ENCODE measurements around the gene DENR. TPM values are rescaled to one million over a fixed set of nuclear protein-coding genes. Genes with fewer than 3 reads are reported as not detected.

Gene DENR
- total RNA-seq, 2 experiments from 2014 or later: 29.9 to 31.1 TPM

- Mint-ChIP-seq H3K9me3 (no peaks in the 10 kb centered on the region), H3K4me3 (no peak overlapping the region), H3K36me3 (ENCODE audit: low read depth) (no peaks in the 10 kb centered on the region), H3K4me1 (ENCODE audit: low read depth) (no peaks in the 10 kb centered on the region), H3K27ac (no peak overlapping the region), H3K27me3 (no peaks in the 10 kb centered on the region)
- no peak overlapping the region for H3K4me3 ChIP-seq (ENCODE audit: low read length)
- no peaks in the 10 kb centered on the region for H3K9me3 ChIP-seq (ENCODE audit: control insufficient read depth in 1 of 2, insufficient read depth in 1 of 2, low read length in 2 of 2)
- intact Hi-C loops (cut with DNase I, micrococcal nuclease): no loop called here
- DNase-seq (no peak), ATAC-seq (ENCODE audit: poor library complexity) (no peak)
- H3K27me3 ChIP-seq (ENCODE audit: control insufficient read depth in 1 of 2, insufficient read depth in 2 of 2, low read length in 2 of 2): no peaks in the 10 kb centered on the region
- POLR2A ChIA-PET: no interaction called here
- H3K27ac ChIP-seq (ENCODE audit: low read depth in 1 of 2, low read length in 2 of 2): no peak overlapping the region
- no peaks in the 10 kb centered on the region for H3K36me3 ChIP-seq (ENCODE audit: insufficient read depth, low read length)
- CTCF ChIA-PET: no interaction called here
- no peak for TF ChIP-seq CTCF (IDR thresholded peaks at IDR 0.05)
- H3K4me1 ChIP-seq (ENCODE audit: insufficient read depth, low read length): no peaks in the 10 kb centered on the region
These were observed 60.7 kb downstream of the DENR start for GRCh38 chr12:122813310-122813713.

- no peaks in the 10 kb centered on the region for H3K9me3 ChIP-seq (ENCODE audit: control insufficient read depth in 1 of 2, insufficient read depth in 1 of 2, low read length in 2 of 2)
- Mint-ChIP-seq H3K9me3 (no peaks in the 10 kb centered on the region), H3K4me1 (ENCODE audit: low read depth) (no peaks in the 10 kb centered on the region), H3K36me3 (ENCODE audit: low read depth) (no peaks in the 10 kb centered on the region), H3K4me3 (no peak overlapping the region), H3K27ac (no peak overlapping the region), H3K27me3 (no peaks in the 10 kb centered on the region)
- no peak for TF ChIP-seq CTCF (IDR thresholded peaks at IDR 0.05)
- H3K36me3 ChIP-seq (ENCODE audit: insufficient read depth, low read length): no peaks in the 10 kb centered on the region
- POLR2A ChIA-PET: no interaction called here
- CTCF ChIA-PET: interaction anchor here (1.7 kb wide), 1 partner anchor 25 kb away, joined by 4 read pairs; no protein-coding TSS in a partner anchor
- no peak for DNase-seq
- no peaks in the 10 kb centered on the region for H3K4me1 ChIP-seq (ENCODE audit: insufficient read depth, low read length)
- no peak overlapping the region for H3K4me3 ChIP-seq (ENCODE audit: low read length)
- no peak overlapping the region for H3K27ac ChIP-seq (ENCODE audit: low read depth in 1 of 2, low read length in 2 of 2)
- ATAC-seq (ENCODE audit: poor library complexity): no peak
- no peaks in the 10 kb centered on the region for H3K27me3 ChIP-seq (ENCODE audit: control insufficient read depth in 1 of 2, insufficient read depth in 2 of 2, low read length in 2 of 2)
- intact Hi-C loops (cut with DNase I, micrococcal nuclease): no loop called here
These were observed 66.7 kb downstream of the DENR start for GRCh38 chr12:122819209-122819785.

- H3K27me3 Mint-ChIP-seq: no peaks in the 10 kb centered on the region
- DNase-seq (no peak), ATAC-seq (ENCODE audit: poor library complexity) (no peak)
- H3K4me1 Mint-ChIP-seq (ENCODE audit: low read depth): no peaks in the 10 kb centered on the region
- H3K4me3 Mint-ChIP-seq: no peak overlapping the region
- no peak for TF ChIP-seq CTCF (IDR thresholded peaks at IDR 0.05)
- H3K27ac Mint-ChIP-seq: no peak overlapping the region
- H3K36me3 ChIP-seq (ENCODE audit: insufficient read depth, low read length): no peaks in the 10 kb centered on the region
- no peaks in the 10 kb centered on the region for H3K27me3 ChIP-seq (ENCODE audit: control insufficient read depth in 1 of 2, insufficient read depth in 2 of 2, low read length in 2 of 2)
- CTCF ChIA-PET: no interaction called here
- POLR2A ChIA-PET: no interaction called here
- H3K4me1 ChIP-seq (ENCODE audit: insufficient read depth, low read length): no peaks in the 10 kb centered on the region
- intact Hi-C loops (cut with DNase I, micrococcal nuclease): no loop called here
- no peaks in the 10 kb centered on the region for H3K36me3 Mint-ChIP-seq (ENCODE audit: low read depth)
- no peaks in the 10 kb centered on the region for H3K9me3 Mint-ChIP-seq
- H3K27ac ChIP-seq (ENCODE audit: low read depth in 1 of 2, low read length in 2 of 2): no peak overlapping the region
- no peaks in the 10 kb centered on the region for H3K9me3 ChIP-seq (ENCODE audit: control insufficient read depth in 1 of 2, insufficient read depth in 1 of 2, low read length in 2 of 2)
- no peak overlapping the region for H3K4me3 ChIP-seq (ENCODE audit: low read length)
These were observed 67.5 kb downstream of the DENR start for GRCh38 chr12:122820138-122820537.

Other genes starting within 250 kb of the DENR start
- 100 to 1,000 TPM; 339 to 341 TPM for gene RSRC2, start 225.9 kb upstream of the DENR start, total RNA-seq
- 10 to 100 TPM; 23.3 to 23.8 TPM for gene KNTC1, start 225.6 kb upstream of the DENR start, total RNA-seq
- gene HCAR2, start 49.5 kb upstream of the DENR start, total RNA-seq: under 1 TPM; 0.19 to 0.39 TPM
- under 1 TPM; 0.33 to 0.39 TPM for gene HCAR3, start 36.0 kb upstream of the DENR start, total RNA-seq
- gene HCAR1, start 22.0 kb upstream of the DENR start, total RNA-seq: under 1 TPM in 1 of 2 experiments, not detected in 1; 0.05 TPM
- 1 to 10 TPM; 1.0 to 1.4 TPM for gene CCDC62, start 21.7 kb downstream of the DENR start, total RNA-seq
- gene HIP1R, start 82.6 kb downstream of the DENR start, total RNA-seq: 100 to 1,000 TPM; 184 to 185 TPM
- 100 to 1,000 TPM in 1 of 2 experiments, 10 to 100 TPM in 1; 97.7 to 104 TPM for gene VPS37B, start 143.3 kb downstream of the DENR start, total RNA-seq
- 1 to 10 TPM; 5.4 to 6.2 TPM for gene ABCB9, start 213.6 kb downstream of the DENR start, total RNA-seq
- gene OGFOD2, start 222.4 kb downstream of the DENR start, total RNA-seq: 10 to 100 TPM; 12.0 to 14.9 TPM
- 100 to 1,000 TPM; 140 to 142 TPM for gene ARL6IP4, start 227.9 kb downstream of the DENR start, total RNA-seq